DOHH2 (cell line): ENCODE results near the gene RXRA.

Experiments used
- H3F3A ChIP-seq: fragments of 200-600 bp; sonication (generic), shearing (Covaris generic); 2 replicates; pipeline ENCODE4 v1.6.0; 2016; ENCODE audit warnings: antibody characterized with exemption, mild to moderate bottlenecking; ENCODE audit not compliant: control insufficient read depth, insufficient read depth
- H3K27ac ChIP-seq: fragments of 200-600 bp; sonication (generic); 2 replicates; pipeline ENCODE4 v1.5.1; 2014; ENCODE audit warnings: low read depth, mild to moderate bottlenecking, low read length, moderate library complexity
- H3K27me3 ChIP-seq: fragments of 200-600 bp; sonication (generic); 2 replicates; pipeline ENCODE4 v1.6.1; 2014; ENCODE audit warnings: mild to moderate bottlenecking, low read length, mixed read lengths; ENCODE audit not compliant: control insufficient read depth
- H3K36me3 ChIP-seq: fragments of 200-600 bp; sonication (generic); 2 replicates; pipeline ENCODE4 v1.6.1; 2014; ENCODE audit warnings: mild to moderate bottlenecking, low read length, moderate library complexity, mixed read lengths; ENCODE audit not compliant: control insufficient read depth
- H3K4me1 ChIP-seq: fragments of 200-600 bp; sonication (generic); 2 replicates; pipeline ENCODE4 v1.6.1; 2014; ENCODE audit warnings: mild to moderate bottlenecking, low read length, mixed read lengths; ENCODE audit not compliant: control insufficient read depth
- H3K4me2 ChIP-seq: fragments of 200-600 bp; sonication (generic); 2 replicates; pipeline ENCODE4 v1.6.0; 2014; ENCODE audit warnings: mild to moderate bottlenecking, low read length, moderate library complexity
- H3K4me3 ChIP-seq: fragments of 200-600 bp; sonication (generic); 2 replicates; pipeline ENCODE4 v1.5.1; 2014; ENCODE audit warnings: mild to moderate bottlenecking, low read length, mixed read lengths
- H3K79me2 ChIP-seq: fragments of 200-600 bp; sonication (generic); 2 replicates; pipeline ENCODE4 v1.6.1; 2014; ENCODE audit warnings: mild to moderate bottlenecking, low read length, mixed read lengths; ENCODE audit not compliant: control insufficient read depth
- H3K9me2 ChIP-seq: fragments of 200-600 bp; sonication (generic); replicated peaks from 2 replicates; pipeline ENCODE4 v1.6.1; 2014; ENCODE audit warnings: mild to moderate bottlenecking, low read length, mixed read lengths; ENCODE audit not compliant: control insufficient read depth
- H3K9me3 ChIP-seq: fragments of 200-600 bp; sonication (generic); 2 replicates; pipeline ENCODE4 v1.6.1; 2014; ENCODE audit warnings: antibody characterized with exemption, low read length, mixed read lengths; ENCODE audit not compliant: control insufficient read depth, insufficient read depth
- H4K20me1 ChIP-seq: fragments of 200-600 bp; sonication (generic); 2 replicates; pipeline ENCODE4 v1.6.0; 2014; ENCODE audit warnings: low read depth, mild to moderate bottlenecking, antibody characterized with exemption, low read length, moderate library complexity; ENCODE audit not compliant: control insufficient read depth, insufficient read depth
- EZH2phosphoT487 ChIP-seq: fragments of 200-600 bp; sonication (generic); IDR thresholded peaks from 2 replicates; pipeline ENCODE4 v1.6.1; 2017; ENCODE audit warnings: borderline replicate concordance, mild to moderate bottlenecking, antibody characterized with exemption, low read length, moderate library complexity, mixed read lengths
- TF ChIP-seq, protein P1 (sequence below): fragments of 200-600 bp; sonication (generic); IDR thresholded peaks from one replicate; pipeline ENCODE4 v1.5.1; 2014; ENCODE audit warnings: antibody characterized with exemption, mild to moderate bottlenecking, low read depth, low read length; ENCODE audit not compliant: poor library complexity, severe bottlenecking

The RXRA gene

DNA sequence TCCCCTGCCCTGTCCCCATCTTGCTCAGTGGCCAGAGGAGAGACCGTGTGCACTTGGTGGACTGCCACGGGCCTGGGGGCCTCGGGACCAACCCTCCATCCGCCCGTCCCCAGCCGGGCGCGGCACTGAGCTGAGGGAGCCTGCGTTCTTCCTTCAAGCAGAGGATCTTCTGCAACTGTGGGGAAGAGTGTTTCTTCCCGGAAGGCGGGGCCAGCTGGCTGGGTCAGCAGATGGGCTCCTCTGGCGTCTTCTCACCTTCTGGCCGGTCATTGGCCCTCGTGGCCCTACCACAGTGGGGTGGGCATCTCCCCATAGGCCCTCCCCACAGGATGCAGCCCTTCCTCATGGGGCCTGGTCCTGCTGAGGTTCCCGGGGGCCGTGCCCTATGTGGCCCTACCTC is 17.4 kb downstream of the RXRA start:
- no peak overlapping the region for H3K4me2 ChIP-seq
- no peaks in the 10 kb centered on the region for H3K36me3 ChIP-seq
- H3K27me3 ChIP-seq = no peaks in the 10 kb centered on the region
- H3K27ac ChIP-seq = no peak overlapping the region
- TF ChIP-seq EZH2phosphoT487 = no peak
- TF ChIP-seq, protein P1, sequence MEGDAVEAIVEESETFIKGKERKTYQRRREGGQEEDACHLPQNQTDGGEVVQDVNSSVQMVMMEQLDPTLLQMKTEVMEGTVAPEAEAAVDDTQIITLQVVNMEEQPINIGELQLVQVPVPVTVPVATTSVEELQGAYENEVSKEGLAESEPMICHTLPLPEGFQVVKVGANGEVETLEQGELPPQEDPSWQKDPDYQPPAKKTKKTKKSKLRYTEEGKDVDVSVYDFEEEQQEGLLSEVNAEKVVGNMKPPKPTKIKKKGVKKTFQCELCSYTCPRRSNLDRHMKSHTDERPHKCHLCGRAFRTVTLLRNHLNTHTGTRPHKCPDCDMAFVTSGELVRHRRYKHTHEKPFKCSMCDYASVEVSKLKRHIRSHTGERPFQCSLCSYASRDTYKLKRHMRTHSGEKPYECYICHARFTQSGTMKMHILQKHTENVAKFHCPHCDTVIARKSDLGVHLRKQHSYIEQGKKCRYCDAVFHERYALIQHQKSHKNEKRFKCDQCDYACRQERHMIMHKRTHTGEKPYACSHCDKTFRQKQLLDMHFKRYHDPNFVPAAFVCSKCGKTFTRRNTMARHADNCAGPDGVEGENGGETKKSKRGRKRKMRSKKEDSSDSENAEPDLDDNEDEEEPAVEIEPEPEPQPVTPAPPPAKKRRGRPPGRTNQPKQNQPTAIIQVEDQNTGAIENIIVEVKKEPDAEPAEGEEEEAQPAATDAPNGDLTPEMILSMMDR = no peak
- no peaks in the 10 kb centered on the region for H4K20me1 ChIP-seq
- no peaks in the 10 kb centered on the region for H3K9me3 ChIP-seq
- no peaks in the 10 kb centered on the region for H3K79me2 ChIP-seq
- H3K4me1 ChIP-seq = no peaks in the 10 kb centered on the region
- H3K9me2 ChIP-seq = no peaks in the 10 kb centered on the region
- no peak overlapping the region for H3K4me3 ChIP-seq
- H3F3A ChIP-seq = no peaks in the 10 kb centered on the region

DNA sequence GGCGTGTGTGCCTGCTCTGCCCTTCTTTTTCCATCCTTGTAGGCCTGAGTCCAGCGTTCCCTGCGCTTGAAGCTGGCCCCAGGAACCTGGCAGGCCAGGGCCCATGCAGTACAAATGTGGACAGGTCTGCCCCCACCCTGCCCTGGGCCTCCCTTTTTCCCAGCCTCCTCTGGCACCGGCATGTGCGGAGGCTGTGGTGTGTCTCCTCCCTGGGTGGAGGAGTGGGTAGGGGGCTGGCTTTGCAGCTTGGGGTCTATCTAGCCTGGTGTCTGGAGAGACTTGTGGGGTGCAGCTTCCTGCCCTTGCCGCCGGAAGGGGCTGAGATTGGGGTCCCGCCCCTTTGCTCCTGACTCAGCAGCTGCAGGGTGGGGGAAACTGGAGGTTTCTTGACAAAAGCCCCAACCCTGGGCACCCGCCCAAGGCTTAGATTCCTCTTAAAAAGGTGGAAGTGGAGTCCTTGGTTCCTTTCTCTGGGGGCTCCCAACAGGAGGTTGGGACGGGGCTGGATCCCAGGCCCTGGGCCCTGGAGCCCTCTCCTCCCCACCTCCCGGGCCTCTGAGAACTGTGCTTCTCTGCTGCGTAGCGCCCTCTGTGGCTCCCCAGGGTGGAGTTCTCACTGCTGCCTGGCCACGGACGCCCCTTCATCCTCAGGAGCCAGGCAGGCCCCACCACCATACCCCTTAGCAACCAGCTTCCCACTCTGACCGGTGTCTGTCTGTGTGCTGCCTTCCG is 18.0 kb downstream of the RXRA start:
- H3K4me3 ChIP-seq = no peak overlapping the region
- H3K9me2 ChIP-seq = no peaks in the 10 kb centered on the region
- H3K9me3 ChIP-seq = no peaks in the 10 kb centered on the region
- no peaks in the 10 kb centered on the region for H3F3A ChIP-seq
- TF ChIP-seq, protein P1 = no peak
- TF ChIP-seq EZH2phosphoT487 = no peak
- no peak overlapping the region for H3K4me2 ChIP-seq
- no peak overlapping the region for H3K27ac ChIP-seq
- no peaks in the 10 kb centered on the region for H3K36me3 ChIP-seq
- no peaks in the 10 kb centered on the region for H3K79me2 ChIP-seq
- H3K27me3 ChIP-seq = no peaks in the 10 kb centered on the region
- no peaks in the 10 kb centered on the region for H3K4me1 ChIP-seq
- no peaks in the 10 kb centered on the region for H4K20me1 ChIP-seq

DNA sequence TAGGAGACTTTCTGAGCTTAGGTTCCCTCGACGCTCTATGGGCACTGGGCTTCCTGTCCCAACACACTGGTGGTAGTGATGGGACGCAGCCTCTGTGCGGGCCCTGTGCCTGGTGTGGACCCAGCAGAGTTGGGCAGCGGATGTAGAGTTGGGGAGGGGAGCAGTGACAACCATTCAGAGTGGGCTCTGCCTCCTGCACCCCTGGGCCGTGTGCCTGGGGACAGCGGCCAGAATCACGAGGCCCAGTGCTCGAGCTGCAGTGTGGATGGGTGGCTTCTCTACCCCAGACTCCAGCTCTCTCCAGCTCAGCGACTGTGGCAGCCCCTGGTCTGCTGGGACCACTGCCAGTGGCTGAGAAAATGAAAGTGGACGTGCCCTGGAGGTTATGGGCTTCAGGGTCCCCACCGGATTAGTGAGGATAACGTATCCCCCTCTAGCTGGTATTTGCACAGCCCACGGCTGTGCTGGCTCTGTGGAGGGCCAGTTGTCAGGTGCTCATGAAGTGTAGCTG is 18.6 kb downstream of the RXRA start:
- no peaks in the 10 kb centered on the region for H3K4me1 ChIP-seq
- H3K9me3 ChIP-seq = no peaks in the 10 kb centered on the region
- no peaks in the 10 kb centered on the region for H3K9me2 ChIP-seq
- no peak for TF ChIP-seq EZH2phosphoT487
- TF ChIP-seq, protein P1 = no peak
- H3K4me3 ChIP-seq = no peak overlapping the region
- H4K20me1 ChIP-seq = no peaks in the 10 kb centered on the region
- H3K4me2 ChIP-seq = no peak overlapping the region
- no peaks in the 10 kb centered on the region for H3K79me2 ChIP-seq
- no peaks in the 10 kb centered on the region for H3K27me3 ChIP-seq
- H3F3A ChIP-seq = no peaks in the 10 kb centered on the region
- H3K36me3 ChIP-seq = no peaks in the 10 kb centered on the region
- no peak overlapping the region for H3K27ac ChIP-seq
